Cardiac muscle cell (in vitro differentiated cells and primary cell): Measurements from ENCODE around the gene TFDP1. TPM values are rescaled to one million over a fixed set of nuclear protein-coding genes. Genes with fewer than 3 reads are reported as not detected.
A peak's percentile ranks its signal among the peaks of the same experiment; 100 is the strongest.

Source experiments
- DNase-seq, 2 donors: peaks; one replicate each; pipeline versions ENCODE4 v3.0.0 to v3.0.0-alpha.2; 2010 to 2017; ENCODE audit warnings: low read depth in 1 of 2, low spot score in 1 of 2
- H3K27ac ChIP-seq: fragments of 200-600 bp; sonication (generic); 2 replicates; pipeline ENCODE4 v1.5.1; 2016
- H3K27me3 ChIP-seq: fragments of 200-600 bp; sonication (generic); 2 replicates; pipeline ENCODE4 v1.6.0; 2016; ENCODE audit warnings: control low read depth
- H3K36me3 ChIP-seq: fragments of 200-600 bp; sonication (generic); 2 replicates; pipeline ENCODE4 v1.5.1; 2016; ENCODE audit warnings: control low read depth
- H3K4me1 ChIP-seq: fragments of 200-600 bp; sonication (generic); 2 replicates; pipeline ENCODE4 v1.8.1; 2017; ENCODE audit warnings: low read depth, mild to moderate bottlenecking, mixed run types
- H3K4me3 ChIP-seq: fragments of 200-600 bp; sonication (generic); 2 replicates; pipeline ENCODE4 v1.5.1; 2016; ENCODE audit warnings: mild to moderate bottlenecking
- H3K9me3 ChIP-seq: fragments of 200-600 bp; sonication (generic); 2 replicates; pipeline ENCODE4 v1.5.1; 2017; ENCODE audit warnings: low read depth, mild to moderate bottlenecking, control low read depth
- polyA plus RNA-seq: library from polyadenylated mRNA; unstranded; fragments of >200 nt; fragmentation: Nextera tagmentation; extraction: Ambion mirVana; gene quantifications from 2 replicates; pipeline ENCODE4 v1.2.1, GENCODE V29; 2016
- total RNA-seq: library from RNA; depleted of rRNA; stranded (reverse); fragments of >200 nt; gene quantifications from 2 replicates; pipeline ENCODE4 v1.2.3, GENCODE V29; 2016
- TF ChIP-seq, protein P1 (sequence below): IDR thresholded peaks from 2 replicates; pipeline ENCODE4 v1.5.1; 2012; ENCODE audit warnings: low read depth, mild to moderate bottlenecking, low read length

Gene TFDP1
- total and polyA plus RNA-seq, 2 experiments from 2014 or later = 36.9 to 81.7 TPM

DNA sequence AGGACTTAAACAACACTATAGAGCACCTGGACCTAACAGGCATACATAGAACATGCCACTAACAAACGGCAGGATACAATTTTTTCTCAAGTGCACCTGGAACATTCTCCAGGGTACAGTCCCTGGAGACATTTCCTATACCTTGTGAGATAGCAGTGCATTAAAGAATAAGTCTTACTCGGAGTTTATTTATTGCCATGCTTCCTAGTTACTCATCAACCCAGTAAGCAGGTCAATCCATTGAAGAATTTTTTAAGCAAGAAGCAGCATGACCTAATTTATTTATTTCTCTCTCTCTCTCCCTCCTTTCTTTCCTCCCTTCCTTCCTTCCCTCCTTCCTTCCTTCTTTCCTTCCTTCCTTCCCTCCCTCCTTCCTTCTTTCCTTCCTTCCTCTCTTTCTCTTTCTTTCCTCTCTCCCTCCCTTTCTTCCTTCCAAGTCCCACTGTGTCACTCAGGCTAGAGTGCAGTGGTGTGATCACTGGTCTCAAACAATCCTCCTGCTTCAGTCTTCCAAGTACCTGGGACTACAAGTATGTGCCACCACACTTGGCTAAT is 6.6 kb upstream of the TFDP1 start:
- Histone ChIP-seq H3K9me3 (no peaks in the 10 kb centered on the region), H3K4me1 (no peaks in the 10 kb centered on the region), H3K4me3 (no peak overlapping the region), H3K36me3 (no peaks in the 10 kb centered on the region), H3K27ac (no peak overlapping the region), H3K27me3 (peaks cover 6% of the 10 kb centered on the region)
- no peak for DNase-seq
- TF ChIP-seq, protein P1, sequence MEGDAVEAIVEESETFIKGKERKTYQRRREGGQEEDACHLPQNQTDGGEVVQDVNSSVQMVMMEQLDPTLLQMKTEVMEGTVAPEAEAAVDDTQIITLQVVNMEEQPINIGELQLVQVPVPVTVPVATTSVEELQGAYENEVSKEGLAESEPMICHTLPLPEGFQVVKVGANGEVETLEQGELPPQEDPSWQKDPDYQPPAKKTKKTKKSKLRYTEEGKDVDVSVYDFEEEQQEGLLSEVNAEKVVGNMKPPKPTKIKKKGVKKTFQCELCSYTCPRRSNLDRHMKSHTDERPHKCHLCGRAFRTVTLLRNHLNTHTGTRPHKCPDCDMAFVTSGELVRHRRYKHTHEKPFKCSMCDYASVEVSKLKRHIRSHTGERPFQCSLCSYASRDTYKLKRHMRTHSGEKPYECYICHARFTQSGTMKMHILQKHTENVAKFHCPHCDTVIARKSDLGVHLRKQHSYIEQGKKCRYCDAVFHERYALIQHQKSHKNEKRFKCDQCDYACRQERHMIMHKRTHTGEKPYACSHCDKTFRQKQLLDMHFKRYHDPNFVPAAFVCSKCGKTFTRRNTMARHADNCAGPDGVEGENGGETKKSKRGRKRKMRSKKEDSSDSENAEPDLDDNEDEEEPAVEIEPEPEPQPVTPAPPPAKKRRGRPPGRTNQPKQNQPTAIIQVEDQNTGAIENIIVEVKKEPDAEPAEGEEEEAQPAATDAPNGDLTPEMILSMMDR = no peak

DNA sequence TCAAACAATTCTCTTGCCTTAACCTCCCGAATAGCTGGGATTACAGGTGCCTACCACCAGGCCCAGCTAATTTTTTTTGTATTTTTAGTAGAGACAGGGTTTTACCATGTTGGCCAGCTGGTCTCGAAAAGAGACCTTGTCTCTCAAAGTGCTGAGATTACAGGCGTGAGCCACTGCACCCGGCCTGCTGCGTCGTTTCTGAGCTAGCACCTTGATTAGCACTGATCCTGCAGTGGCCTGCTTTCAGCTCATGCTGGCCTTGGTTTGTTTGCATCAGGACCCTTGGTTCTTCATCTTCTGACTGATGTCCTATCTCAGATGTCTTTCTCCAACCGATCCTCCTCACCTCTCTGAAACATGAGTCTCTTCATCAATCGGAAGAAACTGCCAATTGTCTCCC is 4.9 kb upstream of the TFDP1 start:
- H3K9me3 ChIP-seq = no peaks in the 10 kb centered on the region
- H3K36me3 ChIP-seq = no peaks in the 10 kb centered on the region
- no peak for DNase-seq
- peaks cover 6% of the 10 kb centered on the region for H3K27me3 ChIP-seq
- TF ChIP-seq, protein P1 = no peak
- no peaks in the 10 kb centered on the region for H3K4me1 ChIP-seq
- no peak overlapping the region for H3K27ac ChIP-seq
- no peak overlapping the region for H3K4me3 ChIP-seq

DNA sequence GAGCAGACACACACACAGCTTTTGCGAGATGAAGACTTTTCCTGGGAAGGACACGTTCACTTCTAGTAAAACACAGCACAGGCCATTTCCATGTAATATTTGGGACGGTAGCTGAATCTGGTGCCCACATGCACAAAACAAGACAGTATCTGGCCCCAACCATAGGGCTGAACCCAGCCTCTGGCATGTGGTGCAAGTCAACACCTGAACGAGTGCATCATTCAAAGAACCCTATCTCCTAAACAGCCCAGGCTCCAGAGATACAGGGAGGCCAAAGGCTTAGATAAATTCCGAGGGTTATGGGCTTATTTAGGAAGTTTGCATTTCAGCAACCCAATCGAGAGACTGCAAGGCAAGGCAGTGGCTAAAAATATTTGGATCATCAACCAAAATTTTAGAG is 2.7 kb upstream of the TFDP1 start:
- Histone ChIP-seq H3K4me3 (no peak overlapping the region), H3K4me1 (peaks cover 2% of the 10 kb centered on the region), H3K9me3 (no peaks in the 10 kb centered on the region), H3K36me3 (no peaks in the 10 kb centered on the region), H3K27ac (no peak overlapping the region), H3K27me3 (peaks cover 6% of the 10 kb centered on the region)
- TF ChIP-seq, protein P1 = no peak
- no peak for DNase-seq

DNA sequence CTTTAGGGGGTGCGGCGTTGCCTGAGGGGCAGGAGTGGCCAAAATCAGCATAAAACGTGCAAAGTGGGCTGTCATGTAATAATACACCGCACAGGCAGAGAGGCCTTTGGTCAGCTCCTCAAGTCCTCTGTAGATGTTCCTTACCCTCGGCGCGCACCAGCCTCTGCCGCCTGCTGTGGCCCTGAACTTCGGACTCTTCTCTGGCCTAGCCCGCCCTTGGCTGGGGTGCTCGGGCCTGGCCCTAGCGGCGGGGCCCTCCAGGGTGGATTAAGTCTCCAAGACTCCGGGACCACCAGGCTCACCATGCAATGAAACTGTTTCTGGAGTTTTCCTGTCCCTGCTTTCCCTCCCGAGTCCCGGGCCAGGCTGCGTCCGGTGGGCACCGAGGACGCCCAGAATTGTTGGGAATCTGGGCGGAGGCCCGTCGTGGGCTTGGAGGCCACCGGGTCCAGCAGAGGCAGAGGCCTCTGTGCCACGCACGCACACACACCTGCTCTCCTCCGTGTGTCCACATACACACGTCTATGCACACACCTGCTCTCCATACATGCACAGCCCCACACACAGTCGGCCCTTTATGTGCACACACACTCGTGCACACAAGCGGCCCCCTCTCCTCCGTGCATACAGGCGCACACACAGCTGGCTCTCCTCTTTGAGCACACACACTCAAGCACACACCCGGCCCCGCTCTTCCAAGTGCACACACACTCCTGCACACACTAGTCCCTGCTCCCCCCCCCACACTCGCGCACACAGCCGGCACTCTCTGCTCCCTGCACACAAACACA is 1.5 kb upstream of the TFDP1 start:
- H3K9me3 ChIP-seq = no peaks in the 10 kb centered on the region
- H3K4me1 ChIP-seq = peaks cover 2% of the 10 kb centered on the region
- H3K27ac ChIP-seq = peak overlapping the region; percentile 12
- H3K4me3 ChIP-seq = no peak overlapping the region
- no peaks in the 10 kb centered on the region for H3K27me3 ChIP-seq
- no peaks in the 10 kb centered on the region for H3K36me3 ChIP-seq
- no peak for DNase-seq
- TF ChIP-seq, protein P1 = no peak

DNA sequence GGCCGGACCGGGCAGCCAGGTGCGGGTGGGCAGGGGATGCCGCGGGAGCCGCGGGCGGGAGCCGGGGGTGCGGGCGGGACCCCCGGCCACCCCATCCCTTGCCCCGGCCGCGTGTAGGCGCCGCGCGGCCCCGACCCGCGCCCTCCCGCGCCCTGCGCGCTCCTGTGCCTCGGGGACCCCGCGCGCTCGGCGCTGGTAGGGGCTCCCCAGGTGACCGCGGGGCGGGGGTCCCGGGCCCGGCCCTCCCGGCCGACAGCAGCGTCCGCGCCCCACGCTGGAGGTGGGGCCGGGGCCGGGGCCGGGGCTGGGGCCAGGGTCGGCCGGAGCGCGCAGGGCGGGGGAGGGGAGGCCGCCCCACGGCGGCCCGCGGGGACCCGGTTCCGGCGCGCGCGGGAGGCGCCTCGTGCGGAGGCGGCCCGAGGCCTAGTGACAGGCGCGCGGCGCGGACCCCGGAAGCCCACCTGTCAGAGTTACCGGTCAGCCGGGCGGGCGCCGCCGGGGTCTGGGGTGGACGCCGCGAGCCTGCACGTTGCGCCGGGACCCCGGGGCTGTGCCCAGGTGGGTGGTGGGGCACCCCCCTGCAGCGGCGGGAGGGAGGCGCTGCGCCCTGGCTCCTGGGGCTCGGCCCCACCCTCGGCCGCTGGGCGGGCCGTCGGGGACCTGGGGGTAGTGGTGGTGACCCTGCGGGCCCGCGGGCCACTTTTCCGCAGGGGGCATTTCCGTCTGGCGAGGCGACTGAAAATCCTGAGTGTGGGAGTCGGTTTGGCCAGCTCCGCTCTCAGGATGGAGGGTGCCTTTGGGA is 518 bp downstream of the TFDP1 start:
- no peaks in the 10 kb centered on the region for H3K9me3 ChIP-seq
- TF ChIP-seq, protein P1 = no peak

More for the DNA sequence above, 518 bp downstream of the TFDP1 start:
- H3K4me1 ChIP-seq = peaks cover 2% of the 10 kb centered on the region
- no peaks in the 10 kb centered on the region for H3K36me3 ChIP-seq
- no peaks in the 10 kb centered on the region for H3K27me3 ChIP-seq
- peak in 1 of 2 donors; percentile 36 for DNase-seq
- H3K27ac ChIP-seq = no peak overlapping the region
- peak overlapping the region; percentile 48 for H3K4me3 ChIP-seq
